SU-DHL-6 (cell line): ENCODE results near the gene KIRREL1.

Experiments used
- EZH2phosphoT487 ChIP-seq: fragments of 200-600 bp; sonication (generic), shearing (Covaris generic); conservative IDR thresholded peaks from 2 replicates; pipeline ENCODE4 v1.6.1; 2018; ENCODE audit warnings: mild to moderate bottlenecking, antibody characterized with exemption, low read length, moderate library complexity, mixed read lengths
- TF ChIP-seq, protein P1 (sequence below): fragments of 200-600 bp; sonication (generic); IDR thresholded peaks from one replicate; pipeline ENCODE4 v1.5.1; 2017; ENCODE audit warnings: antibody characterized with exemption, mild to moderate bottlenecking, low read length, moderate library complexity; ENCODE audit not compliant: insufficient read depth, poor library complexity, severe bottlenecking

DNA sequence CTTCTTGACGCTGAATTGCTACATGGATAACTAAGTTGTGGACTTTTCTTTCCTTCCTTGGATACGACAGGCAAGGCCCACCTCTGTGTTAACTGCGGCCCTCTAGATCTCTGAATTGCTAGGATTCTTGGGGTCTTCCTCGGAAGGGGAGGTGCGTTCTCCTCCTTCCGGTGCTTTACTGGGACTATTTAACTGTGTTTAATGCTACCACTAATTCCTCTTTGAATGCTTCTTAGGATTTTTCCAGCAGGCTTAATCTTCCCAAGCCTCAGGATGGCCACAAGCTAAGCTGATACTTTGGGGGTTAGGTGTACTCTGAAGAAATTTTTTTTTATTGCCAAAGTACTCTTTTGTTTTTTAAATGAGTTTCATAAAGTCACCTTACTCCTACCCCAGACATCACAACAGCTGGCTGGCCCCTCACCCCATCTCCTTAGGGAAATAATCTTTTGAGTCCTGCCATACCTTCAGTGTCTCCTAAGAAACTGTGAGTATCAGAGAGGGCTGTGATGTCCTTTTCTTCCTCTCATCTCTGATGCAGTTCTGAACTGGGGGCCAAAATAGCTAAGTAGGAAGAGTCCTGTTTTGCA is 21.4 kb downstream of the KIRREL1 start:
- TF ChIP-seq, protein P1, sequence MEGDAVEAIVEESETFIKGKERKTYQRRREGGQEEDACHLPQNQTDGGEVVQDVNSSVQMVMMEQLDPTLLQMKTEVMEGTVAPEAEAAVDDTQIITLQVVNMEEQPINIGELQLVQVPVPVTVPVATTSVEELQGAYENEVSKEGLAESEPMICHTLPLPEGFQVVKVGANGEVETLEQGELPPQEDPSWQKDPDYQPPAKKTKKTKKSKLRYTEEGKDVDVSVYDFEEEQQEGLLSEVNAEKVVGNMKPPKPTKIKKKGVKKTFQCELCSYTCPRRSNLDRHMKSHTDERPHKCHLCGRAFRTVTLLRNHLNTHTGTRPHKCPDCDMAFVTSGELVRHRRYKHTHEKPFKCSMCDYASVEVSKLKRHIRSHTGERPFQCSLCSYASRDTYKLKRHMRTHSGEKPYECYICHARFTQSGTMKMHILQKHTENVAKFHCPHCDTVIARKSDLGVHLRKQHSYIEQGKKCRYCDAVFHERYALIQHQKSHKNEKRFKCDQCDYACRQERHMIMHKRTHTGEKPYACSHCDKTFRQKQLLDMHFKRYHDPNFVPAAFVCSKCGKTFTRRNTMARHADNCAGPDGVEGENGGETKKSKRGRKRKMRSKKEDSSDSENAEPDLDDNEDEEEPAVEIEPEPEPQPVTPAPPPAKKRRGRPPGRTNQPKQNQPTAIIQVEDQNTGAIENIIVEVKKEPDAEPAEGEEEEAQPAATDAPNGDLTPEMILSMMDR = no peak
- TF ChIP-seq EZH2phosphoT487 = no peak
